ENCODE measurements around the gene OR13C5.

- TF ChIP-seq POLR2A (IDR thresholded peaks at IDR 0.05) (no peak), CTCF (IDR thresholded peaks at IDR 0.05) (no peak)
Observed at GRCh38 chr9:104575456-104575855, 23.8 kb downstream of the OR13C5 start.
